ENCODE data around the gene SREBF2.

Gene SREBF2

DNA sequence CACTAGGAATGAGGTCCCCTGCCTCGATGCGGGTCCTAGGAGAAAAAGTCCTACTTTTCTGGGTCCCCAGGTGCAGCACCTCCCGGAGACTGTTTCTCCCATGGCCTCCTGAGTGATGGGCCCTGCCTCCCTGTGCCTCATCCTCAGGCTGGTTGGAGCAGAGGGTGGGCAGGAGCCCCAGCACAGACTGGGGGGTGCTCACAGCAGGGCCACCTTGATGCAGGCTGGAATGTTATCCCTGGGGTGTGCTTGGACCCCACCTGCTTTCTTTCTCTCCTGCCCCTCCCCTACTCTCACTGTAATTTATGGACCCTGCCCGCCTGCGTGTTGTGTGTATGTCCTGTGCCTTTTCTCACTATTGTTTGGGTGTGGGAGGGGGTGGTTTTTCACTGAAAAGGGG lies 73.9 kb downstream of the SREBF2 start:
- H3K27me3 ChIP-seq (replicated peaks; ENCODE audit: control insufficient read depth, insufficient read depth, low read length, poor library complexity, severe bottlenecking), result peaks cover 29% of the 10 kb centered on the region
- no peak overlapping the region for H3K27ac ChIP-seq (ENCODE audit: insufficient read depth, low read length, poor library complexity, severe bottlenecking)
- no peak for DNase-seq
- peaks cover 34% of the 10 kb centered on the region for H3K4me1 ChIP-seq (ENCODE audit: control insufficient read depth, insufficient read depth, low read length, poor library complexity, severe bottlenecking)
- H3K36me3 ChIP-seq (ENCODE audit: control insufficient read depth, insufficient read depth, low read length), result peaks cover 9% of the 10 kb centered on the region
- H3K4me3 ChIP-seq (ENCODE audit: insufficient read depth, low read depth, low read length, poor library complexity, severe bottlenecking), result no peak overlapping the region
- no peaks in the 10 kb centered on the region for H3K9me3 ChIP-seq (ENCODE audit: control insufficient read depth, low read length)

DNA sequence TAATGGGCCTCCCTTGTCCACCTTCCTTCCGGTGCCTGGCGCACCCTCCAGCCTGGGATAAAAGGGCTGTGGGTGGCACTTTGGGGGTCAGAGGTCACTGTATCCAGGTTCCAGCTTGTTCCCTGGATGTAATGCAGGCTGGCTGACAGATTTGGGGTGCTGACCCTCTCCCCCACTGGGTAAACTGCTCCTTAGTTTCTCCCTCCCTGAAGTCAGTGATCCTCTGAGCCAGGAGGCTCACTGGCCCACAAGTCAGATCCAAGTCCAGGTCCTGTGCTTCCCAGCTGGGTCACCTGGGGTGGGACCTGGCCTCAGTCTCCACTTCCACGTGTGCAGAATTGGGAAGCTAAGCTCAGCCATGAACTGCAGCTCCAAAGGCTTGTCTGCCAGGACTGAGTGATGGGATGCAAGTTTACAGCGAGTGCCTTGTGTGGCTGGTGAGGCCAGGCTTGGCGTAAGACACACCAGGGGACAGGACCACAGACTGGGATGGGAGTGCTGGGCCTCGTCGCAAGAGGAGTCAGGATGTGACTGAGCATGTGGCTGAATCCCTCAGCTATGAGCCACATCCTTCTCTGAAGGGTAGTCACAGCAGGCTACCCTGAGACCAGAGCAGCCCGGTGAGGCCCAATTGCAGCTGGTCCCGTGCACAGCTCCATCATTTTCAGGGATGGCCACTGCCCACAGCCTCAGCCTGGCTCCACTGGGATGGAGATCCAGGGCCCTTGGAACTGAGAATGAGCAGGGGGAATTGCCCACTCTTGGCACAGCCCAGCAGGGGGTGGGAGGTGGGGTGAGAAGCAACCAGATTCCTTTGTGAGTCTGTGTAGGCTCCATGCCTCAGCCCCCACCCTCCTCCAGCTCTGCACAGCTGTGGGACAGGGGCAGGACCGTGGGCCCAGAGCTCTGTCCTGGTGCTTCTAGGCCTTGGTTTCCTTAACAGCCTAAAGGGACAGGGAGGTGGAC lies 74.8 kb downstream of the SREBF2 start:
- Histone ChIP-seq H3K36me3 (ENCODE audit: control insufficient read depth, insufficient read depth, low read length) (peaks cover 6% of the 10 kb centered on the region), H3K27ac (ENCODE audit: insufficient read depth, low read length, poor library complexity, severe bottlenecking) (no peak overlapping the region), H3K9me3 (ENCODE audit: control insufficient read depth, low read length) (no peaks in the 10 kb centered on the region), H3K27me3 (replicated peaks; ENCODE audit: control insufficient read depth, insufficient read depth, low read length, poor library complexity, severe bottlenecking) (peaks cover 38% of the 10 kb centered on the region), H3K4me1 (ENCODE audit: control insufficient read depth, insufficient read depth, low read length, poor library complexity, severe bottlenecking) (peaks cover 34% of the 10 kb centered on the region), H3K4me3 (ENCODE audit: insufficient read depth, low read depth, low read length, poor library complexity, severe bottlenecking) (peak overlapping the region; percentile 22)
- DNase-seq, result no peak

DNA sequence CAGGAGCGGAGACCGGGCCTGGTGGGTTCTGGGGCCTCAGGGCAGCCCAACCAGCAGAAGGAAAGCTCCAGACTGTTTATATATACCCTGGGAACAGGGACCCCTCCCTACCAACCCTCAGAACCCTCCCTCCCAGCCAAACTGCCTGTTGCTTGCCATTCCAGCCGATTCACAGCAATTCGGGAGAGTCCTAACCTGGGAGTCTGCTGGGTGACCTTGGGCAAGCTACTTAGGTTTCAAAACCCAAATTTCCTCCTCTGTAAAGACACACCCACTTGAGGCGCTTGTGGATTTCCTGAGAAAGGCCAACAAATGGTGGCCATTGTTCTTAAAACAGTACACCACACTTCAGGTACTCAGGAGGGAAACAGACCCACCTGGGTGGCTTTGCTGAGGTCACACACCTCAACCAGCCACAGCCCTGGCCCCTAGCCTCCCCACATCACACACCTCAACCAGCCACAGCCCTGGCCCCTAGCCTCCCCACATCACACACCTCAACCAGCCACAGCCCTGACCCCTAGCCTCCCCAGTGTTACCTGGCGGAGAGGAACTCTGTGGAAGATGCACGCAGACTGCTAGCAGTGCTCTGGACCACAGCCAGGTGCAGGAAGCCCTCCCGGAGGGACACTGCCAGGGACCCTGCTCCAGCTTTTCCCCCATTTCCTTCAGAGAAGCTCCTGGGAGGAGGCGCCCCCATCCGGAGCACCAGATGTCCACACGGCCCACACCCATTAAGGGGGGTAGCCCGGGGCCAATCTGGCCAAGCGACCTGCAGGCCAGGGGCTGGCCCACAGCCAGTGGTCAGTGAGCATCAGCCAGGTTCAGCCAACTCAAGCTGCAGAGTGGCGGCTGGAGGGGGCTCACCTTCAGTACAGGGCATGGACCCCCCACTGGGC lies 75.8 kb downstream of the SREBF2 start:
- Histone ChIP-seq H3K4me3 (ENCODE audit: insufficient read depth, low read depth, low read length, poor library complexity, severe bottlenecking) (peak overlapping the region; percentile 22), H3K27me3 (replicated peaks; ENCODE audit: control insufficient read depth, insufficient read depth, low read length, poor library complexity, severe bottlenecking) (peaks cover 47% of the 10 kb centered on the region), H3K4me1 (ENCODE audit: control insufficient read depth, insufficient read depth, low read length, poor library complexity, severe bottlenecking) (peaks cover 34% of the 10 kb centered on the region), H3K27ac (ENCODE audit: insufficient read depth, low read length, poor library complexity, severe bottlenecking) (no peak overlapping the region), H3K9me3 (ENCODE audit: control insufficient read depth, low read length) (no peaks in the 10 kb centered on the region), H3K36me3 (ENCODE audit: control insufficient read depth, insufficient read depth, low read length) (peaks cover 6% of the 10 kb centered on the region)
- no peak for DNase-seq

DNA sequence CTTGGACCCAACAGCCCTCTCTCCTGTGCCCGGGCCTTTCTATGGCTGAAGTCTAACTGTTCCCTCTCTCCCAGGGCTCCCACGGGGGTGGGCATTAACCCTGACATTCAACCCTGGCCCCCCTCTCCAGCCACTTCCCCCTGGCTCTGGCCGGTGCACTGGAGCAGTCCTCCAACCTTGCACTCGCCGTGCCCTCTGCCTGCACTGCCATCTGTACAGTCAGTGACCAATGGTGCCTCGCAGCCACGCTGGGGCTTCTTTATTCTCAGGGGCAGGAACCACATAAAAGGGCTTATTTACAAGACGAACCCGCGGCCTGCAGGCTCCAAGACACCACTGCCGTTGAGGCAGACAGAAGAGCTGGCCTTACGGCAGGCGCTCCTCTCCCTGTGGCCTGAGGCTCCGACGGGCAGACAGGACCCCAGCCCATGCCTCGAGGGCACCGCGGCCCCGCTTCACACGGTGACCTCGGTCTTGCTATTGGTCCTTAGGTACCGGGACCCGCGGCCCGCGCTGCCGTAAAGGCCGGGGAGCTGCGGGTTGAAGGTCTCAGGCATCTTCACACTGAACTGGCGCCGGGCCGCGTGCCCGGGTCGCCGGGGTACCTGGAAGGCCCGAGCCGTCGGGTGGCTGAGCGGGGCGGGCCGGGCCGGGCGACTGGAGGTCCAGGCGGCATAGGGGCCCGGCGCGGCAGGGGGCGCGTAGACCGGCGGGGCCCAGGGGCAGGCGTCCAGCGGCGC lies 76.6 kb downstream of the SREBF2 start:
- H3K27me3 ChIP-seq (replicated peaks; ENCODE audit: control insufficient read depth, insufficient read depth, low read length, poor library complexity, severe bottlenecking), result peaks cover 47% of the 10 kb centered on the region
- H3K36me3 ChIP-seq (ENCODE audit: control insufficient read depth, insufficient read depth, low read length), result peaks cover 6% of the 10 kb centered on the region
- no peak for DNase-seq
- H3K4me3 ChIP-seq (ENCODE audit: insufficient read depth, low read depth, low read length, poor library complexity, severe bottlenecking), result no peak overlapping the region
- peaks cover 40% of the 10 kb centered on the region for H3K4me1 ChIP-seq (ENCODE audit: control insufficient read depth, insufficient read depth, low read length, poor library complexity, severe bottlenecking)
- no peak overlapping the region for H3K27ac ChIP-seq (ENCODE audit: insufficient read depth, low read length, poor library complexity, severe bottlenecking)
- H3K9me3 ChIP-seq (ENCODE audit: control insufficient read depth, low read length), result no peaks in the 10 kb centered on the region

DNA sequence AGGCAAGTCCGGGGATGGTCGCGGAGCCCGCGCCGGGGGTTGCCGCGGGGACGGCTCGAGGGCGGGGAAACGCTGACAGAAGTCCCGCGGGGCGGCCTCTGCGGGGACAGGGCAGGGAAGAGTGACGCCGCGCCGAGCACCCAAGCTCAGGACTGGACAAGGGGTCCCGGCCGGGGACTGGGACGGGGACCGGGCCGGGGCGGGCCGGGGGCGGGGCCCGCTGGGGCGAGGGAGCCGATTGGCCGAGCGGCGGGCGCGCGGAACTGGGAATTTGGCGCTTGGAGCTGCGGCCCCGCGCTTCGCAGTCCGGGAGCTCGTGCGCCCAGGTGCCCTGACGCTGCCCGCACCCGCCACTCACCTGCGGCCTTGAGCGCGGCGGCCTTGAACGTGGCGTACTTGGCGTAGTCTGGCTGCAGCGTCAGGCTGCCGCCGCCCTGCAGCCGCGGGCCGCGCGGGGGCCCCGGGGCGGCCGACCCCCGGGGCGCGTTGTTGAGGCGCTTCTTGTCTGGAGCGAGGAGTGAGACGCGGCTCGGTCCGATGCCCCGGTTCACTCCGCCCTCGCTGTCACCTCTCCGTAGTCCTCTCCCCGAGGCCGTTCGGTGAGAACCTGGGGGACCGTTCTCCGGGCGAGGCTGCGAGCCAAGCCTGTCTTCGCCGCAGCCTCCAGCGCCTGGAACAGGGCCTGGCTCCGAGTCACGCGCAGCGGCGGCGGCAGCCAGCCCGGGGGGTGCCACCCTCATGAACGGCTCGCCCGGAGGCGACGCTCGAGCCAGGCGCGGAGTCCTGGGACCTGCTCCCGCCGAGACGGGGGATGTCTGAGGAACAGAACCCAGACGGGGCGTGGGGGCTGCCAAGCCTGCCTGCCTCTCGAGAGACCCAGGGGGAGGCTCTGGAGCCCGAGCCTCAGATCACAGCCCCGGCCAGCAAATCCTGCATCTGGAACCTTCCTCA lies 77.4 kb downstream of the SREBF2 start:
- Histone ChIP-seq H3K4me3 (ENCODE audit: insufficient read depth, low read depth, low read length, poor library complexity, severe bottlenecking) (peak overlapping the region; percentile 40), H3K27me3 (replicated peaks; ENCODE audit: control insufficient read depth, insufficient read depth, low read length, poor library complexity, severe bottlenecking) (peaks cover 49% of the 10 kb centered on the region), H3K27ac (ENCODE audit: insufficient read depth, low read length, poor library complexity, severe bottlenecking) (no peak overlapping the region), H3K4me1 (ENCODE audit: control insufficient read depth, insufficient read depth, low read length, poor library complexity, severe bottlenecking) (peaks cover 43% of the 10 kb centered on the region), H3K36me3 (ENCODE audit: control insufficient read depth, insufficient read depth, low read length) (no peaks in the 10 kb centered on the region), H3K9me3 (ENCODE audit: control insufficient read depth, low read length) (no peaks in the 10 kb centered on the region)
- DNase-seq, result no peak

DNA sequence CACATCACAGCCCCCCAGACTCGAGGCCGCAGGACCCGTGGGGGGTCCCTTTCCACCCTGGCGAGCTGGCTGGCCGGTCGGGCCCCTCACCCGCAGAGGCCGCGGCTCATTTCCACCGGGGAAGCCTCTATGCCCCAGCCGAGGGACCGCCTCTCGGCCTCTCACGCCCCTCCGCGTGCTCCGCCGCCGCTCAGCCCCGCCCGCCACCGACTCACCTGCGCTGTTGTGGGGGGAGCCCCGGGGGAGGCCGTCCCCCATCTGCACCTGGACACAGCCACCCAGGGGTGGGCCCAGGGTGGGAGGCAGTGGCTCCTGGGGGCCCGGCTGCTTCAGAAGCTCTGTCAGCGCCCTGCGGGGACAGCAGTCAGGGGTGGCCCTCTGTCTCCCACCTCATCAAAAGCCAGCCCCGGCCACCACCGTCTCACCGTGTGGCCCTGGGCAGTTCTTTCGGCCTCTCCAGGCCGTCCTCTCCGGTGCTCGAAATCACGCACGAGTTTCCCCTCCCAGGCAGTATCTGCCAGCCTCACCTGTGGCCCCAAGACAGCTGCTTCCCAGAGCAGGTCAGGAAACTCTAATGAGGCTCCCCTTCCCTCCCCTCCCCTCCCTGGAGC lies 78.2 kb downstream of the SREBF2 start:
- Histone ChIP-seq H3K9me3 (ENCODE audit: control insufficient read depth, low read length) (no peaks in the 10 kb centered on the region), H3K27me3 (replicated peaks; ENCODE audit: control insufficient read depth, insufficient read depth, low read length, poor library complexity, severe bottlenecking) (peaks cover 51% of the 10 kb centered on the region), H3K36me3 (ENCODE audit: control insufficient read depth, insufficient read depth, low read length) (no peaks in the 10 kb centered on the region), H3K4me3 (ENCODE audit: insufficient read depth, low read depth, low read length, poor library complexity, severe bottlenecking) (peak overlapping the region; percentile 40), H3K27ac (ENCODE audit: insufficient read depth, low read length, poor library complexity, severe bottlenecking) (no peak overlapping the region), H3K4me1 (ENCODE audit: control insufficient read depth, insufficient read depth, low read length, poor library complexity, severe bottlenecking) (peaks cover 47% of the 10 kb centered on the region)
- DNase-seq, result no peak

DNA sequence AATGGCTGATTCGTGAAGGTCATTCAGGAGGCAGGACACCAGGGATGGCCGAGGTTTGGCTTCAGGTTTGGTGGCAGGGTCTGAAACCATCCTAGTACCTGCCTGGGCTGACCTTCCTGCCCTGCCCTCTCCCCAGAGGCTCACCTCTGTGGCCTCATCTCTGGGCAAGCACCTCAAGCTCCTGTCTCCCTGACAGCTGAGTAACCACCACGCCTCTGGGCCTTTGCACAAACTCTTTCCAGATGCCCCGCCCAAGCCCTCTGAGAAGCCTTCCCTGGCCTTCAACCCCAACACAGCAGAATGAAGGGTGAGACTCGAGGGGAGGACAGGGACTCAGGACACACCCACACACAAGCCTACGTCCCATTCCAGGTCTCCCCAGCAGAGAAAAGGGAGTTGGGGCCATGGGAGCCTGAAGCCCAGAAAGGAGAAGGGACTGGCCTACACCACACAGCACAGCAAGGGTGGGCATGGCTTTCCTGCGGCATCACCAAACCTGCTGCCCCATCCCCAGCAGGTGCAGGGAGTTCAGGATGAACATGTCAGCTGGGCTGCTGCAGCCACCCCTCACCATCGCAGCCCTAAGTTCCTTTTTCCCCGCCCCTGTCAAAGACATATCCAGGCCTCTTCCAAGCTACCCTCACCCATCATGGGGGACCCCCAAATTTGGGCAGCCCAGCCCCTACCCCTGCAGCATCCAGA lies 79.6 kb downstream of the SREBF2 start:
- H3K36me3 ChIP-seq (ENCODE audit: control insufficient read depth, insufficient read depth, low read length), result no peaks in the 10 kb centered on the region
- H3K4me3 ChIP-seq (ENCODE audit: insufficient read depth, low read depth, low read length, poor library complexity, severe bottlenecking), result no peak overlapping the region
- no peaks in the 10 kb centered on the region for H3K9me3 ChIP-seq (ENCODE audit: control insufficient read depth, low read length)
- H3K4me1 ChIP-seq (ENCODE audit: control insufficient read depth, insufficient read depth, low read length, poor library complexity, severe bottlenecking), result peaks cover 47% of the 10 kb centered on the region
- DNase-seq, result no peak
- H3K27ac ChIP-seq (ENCODE audit: insufficient read depth, low read length, poor library complexity, severe bottlenecking), result no peak overlapping the region
- peaks cover 51% of the 10 kb centered on the region for H3K27me3 ChIP-seq (replicated peaks; ENCODE audit: control insufficient read depth, insufficient read depth, low read length, poor library complexity, severe bottlenecking)

DNA sequence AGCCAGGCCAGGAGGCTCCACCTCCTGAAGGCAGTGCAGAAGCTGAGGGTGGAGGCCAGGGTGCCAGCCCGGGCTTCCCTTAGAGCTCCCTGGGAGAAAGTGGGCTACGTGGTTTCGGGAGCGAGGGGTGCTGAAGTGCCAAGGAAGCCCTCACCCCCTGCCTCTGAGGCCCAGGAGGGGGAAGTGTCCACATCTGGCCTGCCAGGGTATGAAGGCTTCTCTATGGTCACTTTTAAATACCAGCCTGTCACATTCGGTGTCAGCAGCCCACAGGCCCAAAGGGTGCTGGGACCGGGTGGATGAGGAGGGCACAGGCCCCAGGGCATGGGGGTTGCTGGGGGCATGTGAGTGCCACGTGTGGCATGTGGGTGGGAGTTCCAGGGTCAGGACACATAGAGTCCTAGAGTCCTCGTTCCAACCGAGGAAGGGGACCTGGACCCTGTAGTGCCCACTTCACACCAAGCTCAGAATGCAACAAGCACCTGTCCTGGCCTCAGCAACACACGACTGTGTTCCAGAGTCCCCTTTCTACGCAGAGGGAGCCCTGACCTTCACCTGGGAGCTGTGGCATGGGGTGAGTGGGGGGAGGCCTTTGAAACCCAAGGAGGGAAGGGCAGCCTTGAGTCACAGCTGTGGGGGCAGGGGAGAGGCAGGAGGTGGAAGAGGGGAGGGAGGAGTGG lies 80.3 kb downstream of the SREBF2 start:
- no peak for DNase-seq
- Histone ChIP-seq H3K9me3 (ENCODE audit: control insufficient read depth, low read length) (no peaks in the 10 kb centered on the region), H3K27me3 (replicated peaks; ENCODE audit: control insufficient read depth, insufficient read depth, low read length, poor library complexity, severe bottlenecking) (peaks cover 51% of the 10 kb centered on the region), H3K36me3 (ENCODE audit: control insufficient read depth, insufficient read depth, low read length) (no peaks in the 10 kb centered on the region), H3K4me1 (ENCODE audit: control insufficient read depth, insufficient read depth, low read length, poor library complexity, severe bottlenecking) (peaks cover 41% of the 10 kb centered on the region), H3K27ac (ENCODE audit: insufficient read depth, low read length, poor library complexity, severe bottlenecking) (no peak overlapping the region), H3K4me3 (ENCODE audit: insufficient read depth, low read depth, low read length, poor library complexity, severe bottlenecking) (no peak overlapping the region)
